Endothelial cell (in vitro differentiated cells): ENCODE data around the gene GNB5. TPM values are rescaled to one million over a fixed set of nuclear protein-coding genes. Genes with fewer than 3 reads are reported as not detected.
A peak's percentile ranks its signal among the peaks of the same experiment; 100 is the strongest.

Experiments used
- DNase-seq: peaks from one replicate; pipeline ENCODE4 v3.0.0; 2021; ENCODE audit warnings: low spot score
- H3K27ac Mint-ChIP-seq: one replicate; pipeline ENCODE4 v1.8.0; 2021; ENCODE audit warnings: mixed read lengths, inconsistent platforms; ENCODE audit not compliant: unreplicated experiment
- H3K27me3 Mint-ChIP-seq: one replicate; pipeline ENCODE4 v1.8.0; 2021; ENCODE audit warnings: mild to moderate bottlenecking, moderate library complexity, mixed read lengths, inconsistent platforms; ENCODE audit not compliant: unreplicated experiment
- H3K36me3 Mint-ChIP-seq: one replicate; pipeline ENCODE4 v1.8.0; 2021; ENCODE audit warnings: mild to moderate bottlenecking, low read depth, mixed read lengths, inconsistent platforms; ENCODE audit not compliant: unreplicated experiment
- H3K4me1 Mint-ChIP-seq: one replicate; pipeline ENCODE4 v1.8.0; 2021; ENCODE audit warnings: mild to moderate bottlenecking, mixed read lengths, inconsistent platforms; ENCODE audit not compliant: unreplicated experiment
- H3K4me3 Mint-ChIP-seq: one replicate; pipeline ENCODE4 v1.8.0; 2021; ENCODE audit warnings: mild to moderate bottlenecking, mixed read lengths, inconsistent platforms; ENCODE audit not compliant: unreplicated experiment
- H3K9me3 Mint-ChIP-seq: one replicate; pipeline ENCODE4 v1.8.0; 2021; ENCODE audit warnings: mixed read lengths, inconsistent platforms; ENCODE audit not compliant: unreplicated experiment
- CTCF ChIP-seq: fragments of 200-600 bp; sonication (generic); IDR thresholded peaks from one replicate; pipeline ENCODE4 v1.5.0; 2021; ENCODE audit warnings: antibody characterized with exemption; ENCODE audit not compliant: unreplicated experiment
- total RNA-seq: library from RNA; stranded (reverse); fragmentation: NEBNext Ultra II Directional; extraction: Animal tissue kit (Norgen Biotek cat#: 25700); gene quantifications from one replicate; pipeline ENCODE4 v1.2.1, GENCODE V29; 2021; ENCODE audit not compliant: unreplicated experiment

GNB5 gene
- total RNA-seq, 1 donor from 2014 or later, result 11.7 TPM

GRCh38 chr15:52227456-52227855, 36.3 kb upstream of the GNB5 start:
- peaks cover 8% of the 10 kb centered on the region for H3K4me1 Mint-ChIP-seq
- peak; percentile 69 for TF ChIP-seq CTCF
- peak; percentile 58 for DNase-seq
- no peaks in the 10 kb centered on the region for H3K27me3 Mint-ChIP-seq
- peaks cover 20% of the 10 kb centered on the region for H3K36me3 Mint-ChIP-seq
- H3K27ac Mint-ChIP-seq, result no peak overlapping the region
- H3K4me3 Mint-ChIP-seq, result peak overlapping the region; percentile 14
- no peaks in the 10 kb centered on the region for H3K9me3 Mint-ChIP-seq

GRCh38 chr15:52225230-52225629, 34.0 kb upstream of the GNB5 start:
- TF ChIP-seq CTCF, result no peak
- H3K36me3 Mint-ChIP-seq, result peaks cover 21% of the 10 kb centered on the region
- peaks cover 2% of the 10 kb centered on the region for H3K4me1 Mint-ChIP-seq
- no peaks in the 10 kb centered on the region for H3K27me3 Mint-ChIP-seq
- H3K27ac Mint-ChIP-seq, result no peak overlapping the region
- no peak overlapping the region for H3K4me3 Mint-ChIP-seq
- no peaks in the 10 kb centered on the region for H3K9me3 Mint-ChIP-seq
- no peak for DNase-seq

GRCh38 chr15:52224211-52224610, 33.0 kb upstream of the GNB5 start:
- TF ChIP-seq CTCF, result no peak
- Mint-ChIP-seq H3K36me3 (peaks cover 21% of the 10 kb centered on the region), H3K9me3 (no peaks in the 10 kb centered on the region), H3K4me1 (no peaks in the 10 kb centered on the region), H3K4me3 (no peak overlapping the region), H3K27me3 (no peaks in the 10 kb centered on the region), H3K27ac (no peak overlapping the region)
- DNase-seq, result no peak

- no peak for DNase-seq
- TF ChIP-seq CTCF, result no peak
- no peak overlapping the region for H3K4me3 Mint-ChIP-seq
- peaks cover 34% of the 10 kb centered on the region for H3K36me3 Mint-ChIP-seq
- no peak overlapping the region for H3K27ac Mint-ChIP-seq
- H3K27me3 Mint-ChIP-seq, result no peaks in the 10 kb centered on the region
- no peaks in the 10 kb centered on the region for H3K9me3 Mint-ChIP-seq
- H3K4me1 Mint-ChIP-seq, result no peaks in the 10 kb centered on the region
Observed at GRCh38 chr15:52221730-52222129, 30.5 kb upstream of the GNB5 start.

- no peak for DNase-seq
- Mint-ChIP-seq H3K9me3 (no peaks in the 10 kb centered on the region), H3K27ac (no peak overlapping the region), H3K27me3 (no peaks in the 10 kb centered on the region), H3K4me1 (no peaks in the 10 kb centered on the region), H3K4me3 (no peak overlapping the region), H3K36me3 (peaks cover 36% of the 10 kb centered on the region)
- no peak for TF ChIP-seq CTCF
Observed at GRCh38 chr15:52220937-52221660, 29.9 kb upstream of the GNB5 start.
